Stimulated activated CD4-positive, alpha-beta T cell treated with anti-CD3 and anti-CD28 coated beads, Interleukin-1b, Interleukin-23, amount 100 ng/mL, for 4 hours (primary cell): ENCODE results near the gene UBAC2.
A peak's percentile ranks its signal among the peaks of the same experiment; 100 is the strongest.
"Not testable (repeated sequence)": the region's sequence is repeated elsewhere in the genome, so short reads cannot be mapped to it uniquely, and the experiment has no call there.

Experiments
- DNase-seq, 2 donors: peaks; one replicate each; pipeline ENCODE4 v3.0.0-alpha.2; 2020; ENCODE audit warnings: low read depth in 2 of 2

Gene UBAC2

DNA sequence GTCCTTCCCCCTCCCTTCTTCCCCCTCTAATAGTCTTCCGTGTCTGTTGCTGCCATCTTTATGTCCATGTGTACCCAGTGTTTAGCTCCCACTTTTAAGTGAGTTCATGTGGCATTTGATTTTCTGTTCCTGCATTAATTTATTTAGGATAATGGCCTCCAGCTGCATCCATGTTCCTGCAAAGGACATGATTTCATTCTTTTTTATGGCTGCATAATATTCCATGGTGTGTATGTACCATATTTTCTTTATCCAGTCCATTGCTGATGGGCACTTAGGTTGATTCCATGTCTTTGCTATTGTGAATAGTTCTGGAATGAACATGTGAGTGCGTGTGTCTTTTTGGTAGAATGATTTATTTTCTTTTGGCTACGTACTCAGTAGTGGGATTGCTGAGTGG, 48.5 kb downstream of the UBAC2 start:
- not testable (repeated sequence) for DNase-seq

DNA sequence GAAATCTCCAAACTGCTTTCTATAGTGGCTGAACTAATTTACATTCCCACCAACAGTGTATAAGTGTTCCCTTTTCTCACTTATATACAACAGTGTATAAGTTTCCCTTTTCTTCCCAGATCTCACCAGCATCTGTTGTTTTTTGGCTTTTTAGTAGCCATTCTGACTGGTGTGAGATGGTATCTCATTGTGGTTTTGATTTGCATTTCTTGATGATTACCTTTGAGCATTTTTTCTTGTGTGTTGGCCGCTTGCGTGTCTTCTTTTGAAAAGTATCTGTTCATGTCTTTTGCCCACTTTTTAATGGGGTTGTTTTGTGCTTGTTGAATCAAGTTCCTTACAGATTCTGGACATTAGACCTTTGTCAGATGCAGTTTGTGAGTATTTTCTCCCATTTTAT, 49.0 kb downstream of the UBAC2 start:
- not testable (repeated sequence) for DNase-seq

DNA sequence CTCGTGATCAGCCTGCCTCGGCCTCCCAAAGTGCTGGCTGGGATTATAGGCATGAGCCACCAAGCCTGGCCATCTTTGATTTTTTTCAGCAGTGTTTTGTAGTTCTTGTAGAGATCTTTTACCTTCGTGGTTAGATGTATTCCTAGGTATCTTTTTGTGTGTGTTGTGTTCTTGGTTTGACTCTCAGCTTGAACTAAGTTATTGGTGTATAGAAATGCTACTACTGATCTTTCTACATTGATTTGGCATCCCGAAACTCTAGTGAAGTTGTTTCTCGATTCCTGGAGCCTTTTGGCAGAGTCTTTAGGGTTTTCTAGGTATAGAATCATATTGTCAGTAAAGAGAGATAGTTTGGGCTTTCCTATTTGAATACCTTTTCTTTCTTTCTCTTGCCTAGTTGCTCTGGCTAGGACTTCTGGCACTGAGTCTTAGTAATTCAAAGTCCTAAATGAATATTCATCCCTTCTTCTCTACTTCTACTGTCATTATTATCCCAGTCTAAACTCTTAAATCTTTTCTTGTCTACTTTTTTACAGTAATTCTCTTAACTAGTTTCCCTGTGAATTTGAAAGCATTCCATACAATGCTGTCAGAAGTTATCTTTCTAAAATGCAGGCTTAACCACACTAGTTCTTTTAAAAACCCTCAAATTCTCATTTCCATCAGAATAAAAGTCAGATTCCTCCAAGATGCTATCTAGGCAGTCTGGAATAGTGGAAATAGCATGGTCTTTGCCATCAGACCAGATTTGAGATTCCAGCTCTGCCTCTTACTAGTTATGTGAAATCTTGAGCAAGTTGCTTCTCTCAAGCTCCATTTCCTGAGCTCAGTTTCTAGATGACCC, 50.5 kb downstream of the UBAC2 start:
- DNase-seq, result no peak

DNA sequence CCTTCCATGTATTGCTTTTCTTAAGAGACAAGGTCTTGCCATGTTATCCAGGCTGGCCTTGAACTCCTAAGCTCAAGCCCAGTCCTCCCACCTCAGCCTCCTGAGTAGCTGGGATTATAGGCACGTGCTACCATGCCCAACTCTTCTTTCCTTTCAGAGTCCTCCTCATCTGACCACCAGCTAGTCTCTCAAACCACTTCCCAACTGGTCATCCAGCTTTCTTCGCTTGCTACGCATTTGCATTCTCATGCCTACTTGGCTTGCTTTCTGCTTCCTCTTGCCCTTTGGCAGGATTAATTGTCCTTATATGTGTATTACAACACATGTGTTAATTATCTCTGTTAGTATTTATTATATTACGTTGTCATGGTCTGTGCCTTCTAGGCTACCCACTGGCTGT, 51.3 kb downstream of the UBAC2 start:
- no peak for DNase-seq

DNA sequence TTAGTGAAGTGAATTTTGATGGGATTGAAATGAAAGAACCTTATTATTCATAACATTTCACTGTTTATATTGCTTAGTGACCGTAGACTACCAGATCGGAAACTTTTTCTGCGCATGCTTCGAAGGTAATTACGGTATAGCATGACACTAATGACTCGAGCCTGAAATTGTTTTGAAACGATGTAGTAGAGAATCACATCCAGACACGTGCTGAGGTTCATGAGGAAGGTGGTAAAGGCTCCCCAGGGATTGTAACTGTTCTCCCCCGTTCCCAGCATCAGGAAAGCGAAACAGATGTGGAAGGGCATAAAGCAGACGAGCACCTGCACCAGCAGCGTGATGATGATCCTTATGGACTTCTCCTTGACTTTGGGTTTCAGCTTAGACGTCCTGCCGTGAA, 54.2 kb downstream of the UBAC2 start:
- no peak for DNase-seq

DNA sequence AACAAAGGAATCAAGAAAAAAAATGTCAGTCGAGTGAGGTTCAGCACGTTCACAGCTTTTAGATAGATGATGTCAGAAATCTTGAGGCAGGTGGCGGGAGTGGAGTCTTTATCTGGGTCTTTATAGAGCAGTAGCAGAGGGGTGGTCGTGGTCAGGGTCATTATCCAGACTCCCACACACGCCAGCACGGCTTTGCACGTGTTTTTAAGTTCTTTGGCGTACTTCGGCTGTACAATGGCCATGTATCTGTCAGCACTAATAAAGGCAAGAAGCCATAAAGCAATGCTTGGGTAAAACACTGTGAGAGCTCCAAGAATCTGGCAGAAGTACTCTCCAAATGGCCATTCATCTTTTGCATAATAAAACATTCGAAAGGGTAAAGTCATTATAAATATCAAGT, 54.6 kb downstream of the UBAC2 start:
- no peak for DNase-seq

DNA sequence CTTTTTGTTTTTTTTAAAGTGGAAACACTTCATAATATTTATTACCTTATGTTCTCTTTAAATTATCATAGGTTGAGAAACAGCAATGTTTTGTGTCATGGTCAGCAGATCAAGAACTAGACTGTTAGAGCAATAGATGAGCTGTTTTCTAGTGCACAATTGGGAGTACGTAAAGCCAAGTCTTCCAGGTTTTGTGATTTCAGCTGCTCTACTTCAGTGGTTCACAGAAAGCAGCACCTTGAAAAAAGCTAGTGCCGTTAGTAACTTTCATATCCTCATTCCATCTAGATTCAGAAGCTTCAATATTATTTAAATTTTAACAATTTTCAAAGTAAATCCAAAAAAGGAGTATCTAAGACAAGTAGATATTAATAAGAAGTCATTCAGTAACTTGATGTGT, 55.6 kb downstream of the UBAC2 start:
- DNase-seq, result no peak

DNA sequence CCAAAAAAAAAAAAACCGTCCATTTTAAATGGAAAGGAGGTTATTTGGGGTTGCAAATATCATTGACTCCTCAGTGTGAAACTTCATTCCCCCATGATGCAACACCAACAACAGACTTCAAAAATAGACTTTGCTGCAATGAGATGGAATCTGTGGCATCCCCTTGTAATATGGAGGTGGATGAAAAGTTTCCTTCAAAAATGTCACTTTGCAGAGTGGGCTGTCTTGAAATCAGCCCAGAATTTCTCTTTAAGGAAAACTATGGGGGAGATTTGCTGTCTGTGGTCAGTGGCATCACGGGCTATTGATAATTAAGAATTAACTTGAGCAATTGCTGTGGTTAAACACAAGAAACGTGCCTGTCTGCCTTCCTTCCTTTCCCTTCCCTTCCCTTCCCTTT, 56.1 kb downstream of the UBAC2 start:
- no peak for DNase-seq

DNA sequence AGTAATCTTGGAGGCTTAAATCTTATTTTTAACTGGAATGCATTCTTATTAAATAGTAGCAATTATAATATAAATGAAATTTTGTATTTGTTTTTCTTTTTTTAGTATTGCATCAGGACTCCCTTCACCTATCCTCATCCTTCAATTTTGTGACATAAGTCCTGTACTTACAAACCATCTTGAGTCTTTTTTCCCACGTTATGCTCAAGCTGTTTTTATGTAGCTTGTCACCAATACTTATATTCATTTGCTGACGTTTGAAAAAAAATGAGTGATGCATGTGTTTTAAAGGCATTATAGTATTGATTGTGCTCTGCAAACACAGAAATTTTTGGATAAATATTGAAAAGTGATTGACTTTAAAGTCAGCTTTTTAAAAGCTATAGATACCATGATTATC, 56.6 kb downstream of the UBAC2 start:
- DNase-seq, result no peak

DNA sequence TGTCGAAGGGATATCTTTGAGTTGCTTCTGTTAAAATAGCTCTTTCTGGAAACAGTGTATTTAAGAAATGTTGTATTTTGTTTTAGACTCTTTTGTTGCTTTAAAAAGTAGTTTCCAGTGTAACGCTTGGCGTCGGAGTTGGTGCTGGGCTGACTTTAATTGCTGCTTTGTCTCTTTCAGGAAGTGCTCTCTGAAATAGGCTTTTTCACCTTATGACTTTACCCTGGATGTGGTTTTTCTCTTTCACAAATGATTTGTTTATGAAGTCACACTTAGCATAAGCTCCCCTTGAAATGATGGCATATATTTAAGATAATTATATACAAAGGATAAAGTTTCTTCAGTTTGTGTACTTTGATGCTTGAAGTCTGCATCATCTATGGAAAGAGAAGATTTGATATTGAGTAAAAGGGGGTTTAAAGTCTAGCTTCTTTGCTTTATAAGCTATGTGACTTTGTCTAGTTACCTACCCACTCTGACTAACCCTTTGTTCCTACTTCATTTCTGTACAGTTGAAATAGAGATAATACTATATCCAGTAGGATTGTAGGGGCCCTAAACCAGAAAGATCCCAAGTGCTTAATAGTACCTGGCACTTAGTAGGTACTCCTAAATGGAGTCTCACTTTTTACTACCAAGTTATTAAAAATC, 57.7 kb downstream of the UBAC2 start, which contains the start of gene GPR18:
Gene GPR18 (minus strand): TSS at position 170 of the 651 bp plus-strand sequence. CDS start 2,507 bp downstream, outside the sequence.
- no peak for DNase-seq

DNA sequence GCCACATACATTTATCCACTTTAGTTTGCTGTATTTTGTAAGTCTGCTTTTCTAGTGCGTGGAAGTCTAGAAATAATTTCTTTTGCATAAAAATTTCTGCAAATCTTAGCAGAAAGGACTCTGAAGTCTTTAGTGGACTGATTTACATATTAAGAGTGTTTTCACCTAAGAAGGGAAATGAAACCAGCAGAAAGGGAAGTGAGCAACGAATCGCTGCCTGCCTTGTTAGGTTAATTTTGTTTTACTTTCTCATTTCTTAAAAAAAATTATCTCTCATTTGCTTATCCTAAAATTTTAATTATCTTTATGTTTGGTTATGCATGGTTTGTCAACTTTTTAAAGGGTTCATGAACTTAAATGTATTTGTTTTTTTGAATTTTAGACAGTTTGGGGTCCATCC, 58.3 kb downstream of the UBAC2 start:
- no peak for DNase-seq

DNA sequence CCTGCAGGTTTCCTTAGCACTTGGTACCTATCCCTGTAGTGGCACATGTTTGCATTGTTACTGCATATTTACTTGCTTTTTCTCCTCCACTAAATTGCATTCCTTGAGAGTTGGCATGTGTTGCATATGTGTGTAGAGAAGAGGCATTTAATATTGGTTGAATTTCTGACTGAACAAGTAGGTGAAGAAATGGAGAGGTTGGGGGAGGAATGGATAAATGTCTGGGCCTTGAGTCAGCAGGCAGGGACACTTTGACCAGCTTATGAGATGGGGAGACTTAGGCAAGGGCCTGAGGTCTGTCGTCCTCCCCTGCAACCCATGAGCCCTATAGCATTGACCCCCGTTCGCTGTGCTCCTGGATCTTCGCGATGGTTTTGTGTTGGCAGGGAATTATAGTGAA, 59.6 kb downstream of the UBAC2 start:
- DNase-seq, result no peak

DNA sequence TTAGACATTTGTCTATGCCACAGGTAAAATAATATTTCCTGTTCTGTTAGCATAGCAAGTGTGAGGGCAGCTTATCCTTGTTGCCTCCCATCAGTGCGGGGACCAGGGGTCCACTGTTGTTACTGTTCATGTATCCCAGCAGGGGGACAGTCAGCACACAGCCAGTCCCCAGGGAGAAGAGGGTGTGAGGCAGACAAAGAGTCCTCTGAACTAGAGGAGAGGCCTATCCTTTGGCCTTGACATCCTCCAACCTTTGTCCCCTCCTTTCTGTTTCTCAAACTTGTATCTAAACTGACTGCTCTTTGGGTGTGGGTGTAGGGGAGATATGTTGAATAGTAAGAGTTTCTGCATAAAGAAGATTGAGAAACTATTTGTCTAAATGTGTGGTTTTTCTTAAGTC, 60.4 kb downstream of the UBAC2 start:
- DNase-seq, result no peak

DNA sequence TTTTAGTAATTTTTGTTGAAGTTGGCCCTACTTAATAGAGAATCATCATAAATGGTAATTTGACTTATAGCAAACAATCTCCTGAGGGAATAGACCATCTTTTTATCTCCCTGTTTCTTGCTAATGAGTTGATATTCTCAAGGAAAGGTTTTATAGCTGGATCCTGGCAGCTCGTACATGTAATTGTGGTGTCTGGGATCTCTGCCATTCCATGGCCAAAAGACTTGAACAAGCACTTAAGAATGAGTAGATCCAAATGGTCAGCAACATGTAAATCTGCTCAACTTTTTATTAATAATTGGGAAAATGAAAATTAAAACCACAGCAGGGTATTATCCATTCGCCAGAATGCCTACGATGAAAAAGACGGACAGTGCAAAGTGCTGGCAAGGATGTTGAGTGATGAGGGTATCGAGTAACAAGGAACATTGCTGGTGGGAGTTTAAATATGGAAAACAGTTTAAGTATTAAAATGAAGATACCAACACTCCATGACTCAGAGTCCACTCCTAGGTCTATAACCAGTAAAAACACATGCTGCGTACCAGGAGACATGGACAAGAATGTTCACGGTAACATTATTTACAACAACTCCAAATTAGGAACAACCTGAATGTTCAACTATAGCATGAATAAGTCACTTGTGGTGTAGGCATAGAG, 62.6 kb downstream of the UBAC2 start:
- DNase-seq, result no peak

DNA sequence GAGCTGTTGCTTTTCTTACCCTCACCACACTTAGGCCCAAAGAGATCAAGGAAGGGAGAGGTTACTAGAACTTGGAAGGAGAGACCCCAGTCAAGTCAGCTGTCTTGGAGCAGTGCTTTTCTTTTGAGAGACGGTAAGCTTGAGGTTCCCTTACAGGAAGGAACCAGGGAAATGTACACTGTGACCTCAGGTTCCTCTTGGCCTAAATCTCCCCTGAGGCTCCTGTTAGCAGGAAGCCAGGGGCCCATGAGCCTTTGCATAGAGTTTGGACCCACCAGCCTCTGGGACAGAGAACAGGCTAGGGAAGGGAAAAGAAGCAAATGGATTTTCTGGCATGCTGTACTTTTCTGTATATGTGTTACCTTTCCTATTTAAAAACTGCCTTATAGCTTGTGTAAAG, 63.4 kb downstream of the UBAC2 start:
- no peak for DNase-seq

DNA sequence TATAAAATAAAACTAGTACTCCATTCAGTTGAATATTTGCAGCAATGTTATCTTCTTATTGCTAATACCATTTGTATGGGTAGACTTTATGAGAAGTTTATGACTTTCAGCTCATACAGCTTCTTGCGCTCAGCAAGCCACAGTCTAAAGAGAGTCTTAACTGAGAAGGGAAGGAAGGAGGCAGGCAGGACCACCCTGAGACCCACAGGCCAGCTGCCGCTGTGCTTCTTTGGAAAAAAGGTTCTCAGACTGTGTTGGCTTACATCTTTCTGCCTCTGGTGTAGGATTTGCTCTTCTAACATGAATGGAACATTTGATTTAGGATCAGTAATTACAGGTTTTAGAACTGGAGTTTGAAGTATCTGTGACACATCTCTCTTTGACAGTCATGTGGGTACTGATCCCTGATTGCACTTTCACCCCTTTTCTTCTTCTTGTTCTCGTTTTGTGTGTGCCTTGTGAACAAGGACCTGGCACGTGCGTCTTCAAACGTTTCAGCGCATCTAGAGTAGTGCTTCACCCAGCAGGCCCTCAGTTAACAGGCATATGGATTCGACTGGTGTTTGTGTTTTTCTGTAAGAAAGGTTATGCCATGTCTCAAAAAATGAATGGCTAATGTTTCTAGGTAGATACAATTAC, 64.6 kb downstream of the UBAC2 start:
- peak in 1 of 2 donors; percentile 24 for DNase-seq

DNA sequence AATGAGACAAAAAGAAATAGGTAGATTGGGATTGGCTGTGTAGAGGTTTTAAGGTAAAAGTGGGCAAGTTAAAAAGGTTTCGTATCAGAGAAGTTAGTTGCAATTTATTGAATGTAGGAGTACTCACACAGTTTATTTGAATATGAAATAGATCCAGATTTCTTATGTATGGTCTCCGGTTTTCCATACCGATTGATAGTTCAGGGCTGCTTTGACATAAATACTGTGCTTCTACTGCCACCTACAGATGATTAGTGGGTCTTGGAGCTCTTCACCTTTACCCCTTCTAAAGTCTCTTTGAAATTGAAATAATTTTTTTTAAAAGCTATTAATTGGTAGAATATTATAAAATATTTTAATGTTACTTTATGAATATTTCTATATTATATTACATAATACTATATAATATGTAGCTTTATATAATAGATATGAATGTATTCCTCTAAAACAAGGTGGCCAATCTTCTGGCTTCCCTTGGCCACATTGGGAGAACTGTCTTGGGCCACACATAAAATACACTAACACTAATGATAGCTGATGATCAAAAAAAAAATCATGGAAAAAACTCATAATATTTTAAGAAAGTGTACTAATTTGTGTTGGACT, 65.3 kb downstream of the UBAC2 start:
- no peak for DNase-seq

DNA sequence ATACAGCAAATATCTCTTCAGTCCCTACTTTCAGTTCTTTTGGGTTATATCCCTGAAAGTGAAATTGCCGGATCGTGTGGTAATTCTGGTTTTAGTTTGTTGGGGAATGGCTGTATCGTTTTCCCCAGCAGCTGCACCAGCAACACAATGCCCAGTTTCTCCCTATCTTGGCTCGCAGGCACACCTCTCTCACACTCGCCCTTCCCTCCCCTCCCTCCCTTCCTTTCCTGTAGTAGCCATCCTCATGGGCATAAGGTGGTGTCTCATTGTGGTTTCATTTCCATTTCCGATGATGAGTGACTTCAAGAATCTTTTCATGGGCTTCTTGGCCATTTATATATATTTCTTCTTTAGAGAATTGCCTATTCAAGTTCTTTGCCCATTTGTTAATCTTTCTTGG, 66.2 kb downstream of the UBAC2 start:
- no peak for DNase-seq

DNA sequence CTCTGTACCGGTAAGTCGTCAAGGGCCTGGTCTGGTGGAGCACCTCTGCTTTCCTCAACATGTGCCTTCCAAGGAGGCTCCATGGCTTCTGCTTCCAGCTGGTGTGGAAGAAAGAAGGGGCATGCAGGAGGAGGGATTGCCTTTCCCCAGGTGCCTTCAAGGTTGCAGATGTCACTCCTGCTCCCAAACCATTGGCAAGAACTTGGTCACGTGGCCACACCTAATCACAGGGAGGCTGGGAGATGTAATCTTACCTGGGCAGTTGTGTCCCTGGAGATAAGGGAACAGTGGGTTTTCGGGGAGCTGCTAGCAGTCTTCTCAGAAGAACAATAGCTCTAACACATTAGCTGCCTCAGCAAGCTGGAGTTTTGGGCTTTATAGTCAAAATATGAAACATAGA, 67.3 kb downstream of the UBAC2 start:
- DNase-seq, result no peak

DNA sequence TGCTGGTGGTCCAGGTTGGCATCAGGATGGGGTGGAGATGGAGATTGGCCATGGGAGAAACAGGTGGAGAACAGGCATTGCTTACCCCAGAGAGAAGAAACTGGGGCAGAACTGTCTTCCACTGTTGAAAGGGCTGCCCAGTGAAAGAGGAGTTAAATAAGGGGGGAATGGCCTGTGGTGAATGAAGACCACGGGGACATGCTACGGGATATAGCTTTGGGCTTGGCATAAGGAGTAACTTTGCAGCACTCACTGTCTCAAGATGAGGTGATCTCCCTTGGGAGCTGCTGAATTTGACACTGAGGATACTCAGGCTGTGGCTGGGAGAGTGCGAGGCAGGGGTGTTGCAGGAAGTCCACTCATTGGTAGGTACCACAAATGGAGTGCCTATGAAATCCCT, 68.2 kb downstream of the UBAC2 start:
- no peak for DNase-seq

DNA sequence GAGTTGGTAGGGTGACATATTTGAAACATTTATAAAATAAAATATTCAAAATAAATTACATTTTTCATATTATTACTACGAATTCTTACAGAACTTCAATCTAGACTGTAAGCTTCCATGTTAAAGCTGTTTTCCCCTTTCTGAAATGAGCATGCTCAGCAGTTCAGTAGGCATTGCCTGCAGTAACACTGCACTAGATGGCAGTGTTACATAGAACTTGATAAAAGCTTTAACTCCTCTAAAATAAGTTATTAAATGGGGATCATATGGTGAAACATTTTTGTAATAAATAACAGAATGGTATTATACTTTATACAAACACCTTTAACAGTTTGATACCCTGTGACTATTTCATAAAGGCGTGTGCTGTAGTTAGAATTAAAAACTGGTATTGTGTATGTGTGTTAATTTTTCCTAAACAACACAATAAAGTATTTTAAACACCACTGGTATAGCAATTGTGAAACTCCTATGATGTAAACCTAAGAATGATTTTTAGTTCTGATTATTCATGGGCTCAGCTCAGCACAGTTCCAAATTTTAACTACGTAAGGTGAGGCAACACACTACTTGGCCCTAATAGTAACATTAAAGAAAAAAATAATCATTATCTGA, 69.1 kb downstream of the UBAC2 start:
- DNase-seq, result no peak

DNA sequence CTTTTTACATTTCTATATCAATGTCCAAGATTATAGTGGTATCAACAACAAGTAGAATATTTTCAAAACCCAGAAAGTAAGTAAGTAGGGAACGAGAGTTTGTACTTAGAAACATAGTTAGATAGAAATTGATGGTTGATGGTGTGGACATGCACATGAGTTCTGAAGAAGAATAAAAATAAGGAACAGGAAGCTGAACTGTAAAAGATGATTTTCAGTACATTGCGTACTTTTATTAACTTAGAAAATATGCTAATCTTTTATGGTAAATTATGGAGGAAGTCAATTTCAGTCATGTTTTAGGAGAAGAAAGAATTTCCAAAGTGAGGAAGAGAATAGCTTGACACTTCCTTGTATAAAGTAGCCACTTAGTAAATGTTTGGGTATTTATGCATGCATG, 69.9 kb downstream of the UBAC2 start:
- no peak for DNase-seq
